OCI-LY3 (cell line): ENCODE data around the gene TNFRSF8.
A peak's percentile ranks its signal among the peaks of the same experiment; 100 is the strongest.

Experiments
- H2AFZ ChIP-seq: fragments of 200-600, 300-600 bp; shearing (Covaris generic); 2 replicates; pipeline ENCODE4 v1.6.0; 2014; ENCODE audit warnings: antibody characterized with exemption, low read depth, low read length
- H3K27ac ChIP-seq: fragments of 200-600, 300-600 bp; sonication (generic); 2 replicates; pipeline ENCODE4 v1.5.1; 2014; ENCODE audit warnings: mild to moderate bottlenecking, low read length, moderate library complexity, mixed read lengths
- H3K27me3 ChIP-seq: fragments of 200-600, 300-600 bp; sonication (generic); 2 replicates; pipeline ENCODE4 v1.6.1; 2014; ENCODE audit warnings: low read depth, low read length, mixed read lengths
- H3K36me3 ChIP-seq: fragments of 200-600, 300-600 bp; sonication (generic); replicated peaks from 2 replicates; pipeline ENCODE3; 2014; ENCODE audit warnings: low read depth, low read length, mixed read lengths
- H3K4me1 ChIP-seq: fragments of 300-600, 200-600 bp; sonication (generic); 2 replicates; pipeline ENCODE4 v1.6.1; 2014; ENCODE audit warnings: low read length, mixed read lengths
- H3K4me2 ChIP-seq: fragments of 200-600, 300-600 bp; sonication (generic); 2 replicates; pipeline ENCODE4 v1.6.1; 2014; ENCODE audit warnings: low read length, mixed read lengths
- H3K4me3 ChIP-seq: fragments of 300-600, 200-600 bp; sonication (generic); 2 replicates; pipeline ENCODE4 v1.5.1; 2014; ENCODE audit warnings: antibody characterized with exemption, mild to moderate bottlenecking, low read length, moderate library complexity
- H3K79me2 ChIP-seq: fragments of 300-600, 200-600 bp; shearing (Covaris generic); 2 replicates; pipeline ENCODE4 v1.6.1; 2014; ENCODE audit warnings: mild to moderate bottlenecking, low read length, mixed read lengths
- H3K9ac ChIP-seq: fragments of 300-600, 200-600 bp; shearing (Covaris generic); 2 replicates; pipeline ENCODE4 v1.6.0; 2014; ENCODE audit warnings: mild to moderate bottlenecking, low read length, moderate library complexity
- H3K9me3 ChIP-seq: fragments of 200-600, 300-600 bp; shearing (Covaris generic); 2 replicates; pipeline ENCODE4 v1.6.1; 2014; ENCODE audit warnings: low read length, mixed read lengths; ENCODE audit not compliant: insufficient read depth
- H4K20me1 ChIP-seq: fragments of 200-600, 300-600 bp; sonication (generic); 2 replicates; pipeline ENCODE4 v1.6.1; 2016; ENCODE audit warnings: low read length, mixed read lengths; ENCODE audit not compliant: insufficient read depth
- EZH2phosphoT487 ChIP-seq: fragments of 200-600 bp; shearing (Covaris generic); IDR thresholded peaks from 2 replicates; pipeline ENCODE4 v1.6.1; 2018; ENCODE audit warnings: antibody characterized with exemption, mixed run types, low read depth
- TF ChIP-seq, protein P1 (sequence below): fragments of 200-600, 300-600 bp; sonication (generic); IDR thresholded peaks from 2 replicates; pipeline ENCODE4 v1.5.1; 2014; ENCODE audit warnings: antibody characterized with exemption, low read length, low read depth

Gene TNFRSF8

DNA sequence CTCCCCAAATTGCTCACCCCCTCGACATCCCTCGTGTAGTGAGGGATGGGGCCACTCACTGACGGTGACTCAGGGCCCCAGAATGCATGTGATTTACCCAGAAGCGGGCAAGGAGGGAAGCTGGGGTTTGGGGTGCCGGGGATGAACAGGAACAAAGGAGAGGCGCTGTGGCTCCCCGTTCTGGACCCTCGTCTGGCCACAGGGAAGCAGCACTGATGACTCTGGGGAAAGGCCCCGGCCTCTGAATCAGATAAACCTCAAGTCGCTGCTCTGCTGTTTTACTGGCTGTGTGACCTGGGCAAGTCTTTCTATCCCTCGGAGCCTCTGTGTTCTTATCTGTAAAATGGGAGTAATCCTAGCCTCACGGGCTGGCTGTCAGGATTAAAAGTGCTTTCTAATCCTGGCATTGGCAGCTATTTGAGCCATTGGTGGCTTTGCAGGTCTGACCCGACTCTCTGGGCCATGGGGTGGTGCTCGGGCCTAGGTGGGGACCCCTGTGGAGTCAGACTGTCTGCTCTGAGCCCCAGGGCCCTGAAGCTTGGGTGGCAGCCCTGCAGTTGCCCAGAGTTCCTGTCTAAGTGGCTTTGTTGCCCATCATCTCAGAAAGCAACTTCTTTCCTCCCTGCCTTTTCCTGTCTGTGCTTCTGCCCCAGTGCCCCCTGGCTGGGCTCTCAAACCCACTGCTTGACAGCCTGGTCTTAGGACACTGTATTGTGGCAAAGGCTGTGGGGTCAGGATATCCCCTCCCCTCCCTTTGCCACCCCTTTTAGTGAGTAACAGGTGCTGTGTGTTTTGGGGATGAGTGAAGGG lies 109.1 kb downstream of the TNFRSF8 start:
- Histone ChIP-seq H3K27ac (no peak overlapping the region), H3K4me2 (0 out of 2 replicates have a peak overlapping the region, but pooled peaks have one; percentile 47), H3K79me2 (peaks cover 93% of the 10 kb centered on the region), H3K4me1 (peaks cover 36% of the 10 kb centered on the region), H3K4me3 (no peak overlapping the region), H3K27me3 (no peaks in the 10 kb centered on the region), H4K20me1 (peaks cover 90% of the 10 kb centered on the region), H3K9ac (no peak overlapping the region), H3K36me3 (peaks cover 42% of the 10 kb centered on the region), H2AFZ (no peak overlapping the region), H3K9me3 (no peaks in the 10 kb centered on the region)
- no peak for TF ChIP-seq EZH2phosphoT487
- TF ChIP-seq, protein P1, sequence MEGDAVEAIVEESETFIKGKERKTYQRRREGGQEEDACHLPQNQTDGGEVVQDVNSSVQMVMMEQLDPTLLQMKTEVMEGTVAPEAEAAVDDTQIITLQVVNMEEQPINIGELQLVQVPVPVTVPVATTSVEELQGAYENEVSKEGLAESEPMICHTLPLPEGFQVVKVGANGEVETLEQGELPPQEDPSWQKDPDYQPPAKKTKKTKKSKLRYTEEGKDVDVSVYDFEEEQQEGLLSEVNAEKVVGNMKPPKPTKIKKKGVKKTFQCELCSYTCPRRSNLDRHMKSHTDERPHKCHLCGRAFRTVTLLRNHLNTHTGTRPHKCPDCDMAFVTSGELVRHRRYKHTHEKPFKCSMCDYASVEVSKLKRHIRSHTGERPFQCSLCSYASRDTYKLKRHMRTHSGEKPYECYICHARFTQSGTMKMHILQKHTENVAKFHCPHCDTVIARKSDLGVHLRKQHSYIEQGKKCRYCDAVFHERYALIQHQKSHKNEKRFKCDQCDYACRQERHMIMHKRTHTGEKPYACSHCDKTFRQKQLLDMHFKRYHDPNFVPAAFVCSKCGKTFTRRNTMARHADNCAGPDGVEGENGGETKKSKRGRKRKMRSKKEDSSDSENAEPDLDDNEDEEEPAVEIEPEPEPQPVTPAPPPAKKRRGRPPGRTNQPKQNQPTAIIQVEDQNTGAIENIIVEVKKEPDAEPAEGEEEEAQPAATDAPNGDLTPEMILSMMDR: no peak

DNA sequence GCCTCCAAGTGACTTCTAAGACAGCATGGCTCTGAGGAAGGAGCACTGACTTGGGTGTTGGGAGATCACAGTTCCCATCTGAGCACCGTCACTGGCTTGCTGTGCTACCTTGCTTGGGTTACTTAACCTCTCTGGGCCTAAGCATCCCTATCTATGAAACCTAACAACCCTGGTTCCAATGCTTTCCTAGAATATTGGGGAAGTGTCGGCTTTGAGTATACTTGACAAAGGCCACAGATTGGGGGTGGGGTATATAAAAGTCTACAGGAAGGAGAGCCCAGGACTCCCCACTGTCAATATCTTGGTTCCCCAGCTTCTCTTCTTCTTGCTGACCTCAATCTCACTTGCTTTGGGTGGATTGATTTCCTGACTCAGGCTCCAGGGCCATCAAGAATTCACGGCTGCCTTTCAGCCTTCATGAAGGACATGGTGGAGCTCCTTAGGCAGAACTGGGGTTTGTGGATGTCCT lies 110.0 kb downstream of the TNFRSF8 start:
- Histone ChIP-seq H3K9ac (no peak overlapping the region), H2AFZ (no peak overlapping the region), H3K27me3 (no peaks in the 10 kb centered on the region), H3K4me1 (peaks cover 34% of the 10 kb centered on the region), H3K79me2 (peaks cover 93% of the 10 kb centered on the region), H4K20me1 (peaks cover 91% of the 10 kb centered on the region), H3K27ac (no peak overlapping the region), H3K9me3 (no peaks in the 10 kb centered on the region), H3K4me2 (peak overlapping the region; percentile 47), H3K36me3 (peaks cover 39% of the 10 kb centered on the region), H3K4me3 (no peak overlapping the region)
- TF ChIP-seq EZH2phosphoT487: no peak
- TF ChIP-seq, protein P1: no peak

DNA sequence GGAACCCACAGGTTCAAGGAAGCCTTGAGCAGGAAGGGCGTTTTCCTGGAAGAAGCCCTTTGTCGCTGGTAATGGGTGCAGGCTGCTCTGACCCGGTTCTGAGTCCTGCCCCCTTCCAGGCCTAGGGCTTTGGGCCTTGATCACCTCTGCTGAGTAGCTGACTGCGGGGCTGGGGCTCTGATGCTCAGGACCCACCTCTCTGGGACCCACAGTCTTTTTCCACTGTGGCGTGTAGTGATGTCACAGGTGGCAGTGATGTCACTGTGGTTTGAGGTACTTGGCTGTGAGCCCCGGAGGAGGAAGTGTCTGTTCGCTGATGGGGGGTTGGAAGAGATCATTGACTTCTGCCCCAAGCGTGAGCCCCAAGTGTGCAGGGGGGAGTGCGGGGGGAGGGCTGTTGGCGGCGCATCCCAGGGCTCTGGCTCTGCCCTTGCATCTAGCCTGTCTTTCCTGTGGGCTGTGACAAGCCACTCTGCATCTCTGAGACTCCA lies 110.6 kb downstream of the TNFRSF8 start:
- peak overlapping the region; percentile 47 for H3K4me2 ChIP-seq

More for the DNA sequence above, 110.6 kb downstream of the TNFRSF8 start:
- Histone ChIP-seq H3K27ac (no peak overlapping the region), H3K36me3 (peaks cover 36% of the 10 kb centered on the region), H3K4me1 (peaks cover 34% of the 10 kb centered on the region), H3K9me3 (no peaks in the 10 kb centered on the region), H3K27me3 (no peaks in the 10 kb centered on the region), H3K4me3 (no peak overlapping the region), H3K9ac (no peak overlapping the region), H4K20me1 (peaks cover 91% of the 10 kb centered on the region), H2AFZ (no peak overlapping the region), H3K79me2 (peaks cover 93% of the 10 kb centered on the region)
- no peak for TF ChIP-seq EZH2phosphoT487
- TF ChIP-seq, protein P1: no peak
